K562 (cell line): ENCODE results near the gene DHRS3. TPM values are rescaled to one million over a fixed set of nuclear protein-coding genes. Genes with fewer than 3 reads are reported as not detected.

ENCODE experiments used
- ATAC-seq: fragments of 200-7000 bp; cut with Tn5 transposase; 3 replicates; pipeline ENCODE4 v1.9.1; 2020; ENCODE audit warnings: moderate library complexity
- BruUV-seq: library from RNA; stranded (reverse); fragments of 400-500 nt; replicated peaks from 2 replicates; lab custom pipeline; 2021; lab: Mats Ljungman, UMichigan
- CTCF ChIA-PET: fragments of 300-600 bp; formaldehyde crosslinking; extraction: SDS; loops from one replicate; lab custom pipeline; 2021; ENCODE audit warnings: low intra/inter-chr PET ratio; lab: Yijun Ruan, JAX
- POLR2A ChIA-PET: fragments of 300-600, 350-650 bp; sonication (Branson Sonifier 250); formaldehyde crosslinking; extraction: SDS; loops from one replicate; lab custom pipeline; 2021; ENCODE audit warnings: antibody characterized with exemption, inconsistent platforms; lab: Yijun Ruan, JAX
- DNase-seq, 4 experiments: peaks; one replicate each; pipeline versions ENCODE4 v3.0.0 to v3.0.0-alpha.2; 2011 to 2018; ENCODE audit warnings: low spot score in 3 of 4, mixed read lengths in 3 of 4; ENCODE audit errors: extremely low read depth in 1 of 4
- FAIRE-seq: peaks from 2 replicates; lab custom pipeline; 2011; peaks lifted over from hg19 to GRCh38; lab: Jason Lieb, UNC
- H2AFZ ChIP-seq: 2 replicates; pipeline ENCODE4 v1.6.0; 2011; ENCODE audit warnings: low read depth, low read length, control low read depth, inconsistent platforms
- H3K27ac ChIP-seq: fragments of 200-600 bp; 3 replicates; pipeline ENCODE4 v1.8.0; 2011; ENCODE audit warnings: low read depth, mild to moderate bottlenecking, control low read depth, inconsistent platforms, low read length, moderate library complexity, mixed read lengths; ENCODE audit errors: extremely low read depth
- H3K27me3 ChIP-seq, 2 experiments: fragments of 300-600 bp in 1 of 2; 2 replicates in 1 of 2; 3 replicates in 1 of 2; pipeline versions ENCODE4 v1.6.0 to v1.8.0; 2011; ENCODE audit warnings: inconsistent platforms in 2 of 2, low read length in 2 of 2, mild to moderate bottlenecking in 1 of 2, mixed read lengths in 1 of 2, moderate library complexity in 1 of 2; ENCODE audit not compliant: control insufficient read depth in 2 of 2, insufficient read depth in 2 of 2
- H3K36me3 ChIP-seq: fragments of 300-600 bp; 3 replicates; pipeline ENCODE4 v1.8.0; 2011; ENCODE audit warnings: mild to moderate bottlenecking, low read length, inconsistent platforms; ENCODE audit not compliant: control insufficient read depth, insufficient read depth
- H3K4me1 ChIP-seq, 2 experiments: fragments of 200-600 bp in 1 of 2; replicated peaks in 1 of 2; 2 replicates in 1 of 2; 3 replicates in 1 of 2; pipeline versions ENCODE4 v1.5.1 to v1.8.0; 2011; ENCODE audit warnings: inconsistent platforms in 2 of 2, low read length in 2 of 2, mild to moderate bottlenecking in 1 of 2, mixed read lengths in 1 of 2, moderate library complexity in 1 of 2; ENCODE audit not compliant: control insufficient read depth in 2 of 2, insufficient read depth in 2 of 2
- H3K4me2 ChIP-seq: 2 replicates; pipeline ENCODE4 v1.6.1; 2011; ENCODE audit warnings: low read length, control low read depth, inconsistent platforms, mixed read lengths; ENCODE audit not compliant: insufficient read depth
- H3K4me3 ChIP-seq: fragments of 200-600 bp; sonication (generic), shearing (Covaris generic); 2 replicates; pipeline ENCODE4 v1.5.1; 2016; ENCODE audit warnings: control low read depth, inconsistent platforms
- H3K79me2 ChIP-seq: fragments of 200-600 bp; 3 replicates; pipeline ENCODE4 v1.8.0; 2011; ENCODE audit warnings: low read length, inconsistent platforms; ENCODE audit not compliant: control insufficient read depth, insufficient read depth
- H3K9ac ChIP-seq, 2 experiments: 2 replicates each; pipeline versions ENCODE4 v1.6.0 to v1.6.1; 2011; ENCODE audit warnings: low read depth in 2 of 2, low read length in 2 of 2, control low read depth in 1 of 2, inconsistent platforms in 1 of 2, mild to moderate bottlenecking in 1 of 2, mixed read lengths in 1 of 2; ENCODE audit not compliant: insufficient read depth in 1 of 2
- H3K9me1 ChIP-seq: one replicate; pipeline ENCODE4 v1.6.0; 2011; ENCODE audit warnings: inconsistent platforms, mild to moderate bottlenecking, low read length, moderate library complexity; ENCODE audit not compliant: control insufficient read depth, insufficient read depth
- H3K9me3 ChIP-seq: replicated peaks from 2 replicates; pipeline ENCODE4 v1.5.1; 2011; ENCODE audit warnings: low read depth, low read length, inconsistent platforms; ENCODE audit not compliant: control insufficient read depth, insufficient read depth
- H4K20me1 ChIP-seq: replicated peaks from 2 replicates; pipeline ENCODE4 v1.6.1; 2011; ENCODE audit warnings: low read length, inconsistent platforms, mixed read lengths; ENCODE audit not compliant: control insufficient read depth, insufficient read depth
- CBFA2T2 ChIP-seq: fragments of 450-650 bp; conservative IDR thresholded peaks from 2 replicates; pipeline ENCODE4 v1.6.1; 2017; ENCODE audit warnings: mild to moderate bottlenecking
- CBFB ChIP-seq: sonication (generic); formaldehyde crosslinking; IDR thresholded peaks from 2 replicates; pipeline ENCODE4 v1.4.0; 2020; ENCODE audit warnings: mild to moderate bottlenecking, missing genetic modification reagents
- E2F3 ChIP-seq: fragments of 250-450 bp; sonication (Bioruptor Pico); IDR thresholded peaks from 2 replicates; pipeline ENCODE4 v1.4.0; 2020; ENCODE audit warnings: mild to moderate bottlenecking
- E2F5 ChIP-seq: sonication (generic); formaldehyde crosslinking; IDR thresholded peaks from 2 replicates; pipeline ENCODE4 v1.8.0; 2022; ENCODE audit warnings: mild to moderate bottlenecking, missing genetic modification reagents
- GTF2F1 ChIP-seq: IDR thresholded peaks from 2 replicates; pipeline ENCODE4 v1.6.1; 2011; ENCODE audit warnings: low read depth, low read length, improper control_type of control experiment
- MECOM ChIP-seq: fragments of 250-450 bp; sonication (Bioruptor Pico); IDR thresholded peaks from 2 replicates; pipeline ENCODE4 v1.8.0; 2022; ENCODE audit warnings: inconsistent platforms
- MEIS2 ChIP-seq: fragments of 450-650 bp; IDR thresholded peaks from 2 replicates; pipeline ENCODE4 v1.6.1; 2014; ENCODE audit warnings: mild to moderate bottlenecking; ENCODE audit not compliant: partially characterized antibody
- MNT ChIP-seq, 2 experiments: fragments of 450-650 bp; conservative IDR thresholded peaks; 2 replicates each; pipeline ENCODE4 v1.6.1; 2017; ENCODE audit warnings: mild to moderate bottlenecking in 2 of 2, moderate library complexity in 2 of 2
- MYC ChIP-seq, 2 experiments: fragments of 250-450 bp in 1 of 2; sonication (Bioruptor Pico) in 1 of 2; IDR thresholded peaks; 2 replicates each; pipeline versions ENCODE4 v1.5.1 to v1.6.1; 2012 to 2021; ENCODE audit warnings: low read depth in 2 of 2, borderline replicate concordance in 1 of 2, improper control_type of control experiment in 1 of 2, low read length in 1 of 2, mild to moderate bottlenecking in 1 of 2, moderate library complexity in 1 of 2
- NFYB ChIP-seq: IDR thresholded peaks from 2 replicates; pipeline ENCODE4 v1.6.1; 2011; ENCODE audit warnings: mild to moderate bottlenecking, moderate library complexity; ENCODE audit not compliant: insufficient read length; ENCODE audit errors: extremely low read depth
- POLR2AphosphoS5 ChIP-seq: IDR thresholded peaks from 2 replicates; pipeline ENCODE4 v1.6.1; 2011; ENCODE audit warnings: mild to moderate bottlenecking, low read depth, low read length, moderate library complexity; ENCODE audit not compliant: control insufficient read depth, insufficient read depth
- RBFOX2 ChIP-seq: fragments of 200-400 bp; formaldehyde crosslinking; IDR thresholded peaks from 2 replicates; pipeline ENCODE4 v1.6.1; 2017; ENCODE audit warnings: low read depth, mild to moderate bottlenecking, low read length, moderate library complexity
- TAF1 ChIP-seq: IDR thresholded peaks from 2 replicates; pipeline ENCODE4 v1.6.1; 2011; ENCODE audit warnings: mild to moderate bottlenecking, low read length, moderate library complexity; ENCODE audit not compliant: insufficient read depth, control insufficient read depth, severe bottlenecking; ENCODE audit errors: extremely low read depth
- ZC3H8 ChIP-seq: fragments of 450-650 bp; IDR thresholded peaks from 2 replicates; pipeline ENCODE4 v1.6.1; 2017
- ZNF583 ChIP-seq: fragments of 250-450 bp; sonication (Bioruptor Pico); IDR thresholded peaks from 2 replicates; pipeline ENCODE4 v1.4.0; 2020
- WGBS: fragments of 100-300 bp; shearing (Covaris generic); methylation state at CpG from one replicate; pipeline ENCODE4 v1.1.6; 2016; ENCODE audit warnings: low coverage, mixed read lengths; ENCODE audit not compliant: insufficient coverage; ENCODE audit errors: missing lambda C conversion rate; 5-methylcytosine and 5-hydroxymethylcytosine counted together
- in situ Hi-C: fragments of 300-500 bp; cut with MboI; formaldehyde crosslinking; loops from 4 replicates; pipeline ENCODE4 v1.15.0; 2018; ENCODE audit warnings: inconsistent platforms, mixed read lengths
- intact Hi-C: fragments of 100-400 bp; cut with micrococcal nuclease; formaldehyde crosslinking; loops from 2 replicates; pipeline ENCODE4 v1.14.2; 2022
- polyA plus RNA-seq, 8 experiments: library from polyadenylated mRNA; depleted of rRNA in 4 of 8; stranded (reverse) in 5 of 8; unstranded in 3 of 8; fragments of >200 nt; fragmentation: Nextera tagmentation in 2 of 8; fragmentation: Illumina TruSeq in 1 of 8; extraction: Ambion mirVana in 2 of 8; extraction: Trizol in 1 of 8; gene quantifications; 2 replicates each; pipeline versions ENCODE4 v1.2.1 to v1.2.3, GENCODE V29; 2011 to 2014; ENCODE audit warnings: inconsistent platforms in 1 of 8, missing spikeins in 1 of 8
- total RNA-seq, 7 experiments: library from RNA; depleted of rRNA in 6 of 7; stranded (reverse); fragments of >200 nt in 6 of 7; fragmentation: Illumina TruSeq in 2 of 7; extraction: Trizol in 2 of 7; gene quantifications; 2 replicates each; pipeline versions ENCODE4 v1.2.1 to v1.2.3, GENCODE V29; 2011 to 2021; ENCODE audit warnings: low replicate concordance in 1 of 7
- TF ChIP-seq, protein P1 (sequence below), 2 experiments: IDR thresholded peaks; 2 replicates each; pipeline ENCODE4 v1.6.1; 2011; ENCODE audit warnings: borderline replicate concordance in 1 of 2, control low read depth in 1 of 2, low read depth in 1 of 2, low read length in 1 of 2, mild to moderate bottlenecking in 1 of 2, mixed read lengths in 1 of 2, moderate library complexity in 1 of 2; ENCODE audit not compliant: insufficient read depth in 1 of 2, insufficient read length in 1 of 2, poor library complexity in 1 of 2, severe bottlenecking in 1 of 2; ENCODE audit errors: extremely low read depth in 1 of 2
- TF ChIP-seq, protein P2 (sequence below): fragments of 250-450 bp; sonication (Bioruptor Pico); IDR thresholded peaks from 2 replicates; pipeline ENCODE4 v1.8.0; 2021; ENCODE audit warnings: borderline replicate concordance, mild to moderate bottlenecking, moderate library complexity; ENCODE audit not compliant: poor library complexity, severe bottlenecking

Gene DHRS3
- total and polyA plus RNA-seq, 9 of the 15 experiments (the other 6 are each of a cell fraction or from before 2014, with no cell fraction given), result 21.0 to 116 (median 58.7) TPM

GRCh38 chr1:12548973-12549459 lies 69.0 kb downstream of the DHRS3 start:
- Histone ChIP-seq H4K20me1 (no peaks in the 10 kb centered on the region), H3K79me2 (no peaks in the 10 kb centered on the region), H3K9ac (peak overlapping the region; percentile 60 to 92), H3K4me2 (peak overlapping the region; percentile 72), H3K27me3 (no peaks in the 10 kb centered on the region), H2AFZ (peak overlapping the region; percentile 74), H3K27ac (peak overlapping the region; percentile 75), H3K9me1 (no peaks in the 10 kb centered on the region), H3K4me1 (peaks cover 21 to 55% of the 10 kb centered on the region in 2 experiments), H3K36me3 (no peaks in the 10 kb centered on the region), H3K4me3 (no peak overlapping the region), H3K9me3 (no peaks in the 10 kb centered on the region)
- 18% methylated on average over 25 of the region's 27 CpGs for WGBS
- no TSS peak for BruUV-seq
- ATAC-seq, result peak; percentile 63
- peak; percentile 81 to 89 (median 86) for DNase-seq
- FAIRE-seq, result peak; percentile 60
- in situ Hi-C loops, result no loop called here
- ChIA-PET CTCF (no interaction called here), POLR2A (interaction anchor here (1.0 to 1.4 kb wide), 3 partner anchors 8 to 50 kb away, joined by 3 to 9 read pairs (median 3); no protein-coding TSS in a partner anchor)
- intact Hi-C loops, result no loop called here
- TF ChIP-seq ZNF583 (CRISPR knock-in tag), result peak; percentile 69; the same call in 1 of the 2 replicates
- no peak for TF ChIP-seq ZC3H8
- peak; percentile 20 for TF ChIP-seq TAF1
- 0 out of 2 replicates have a peak, but pooled peaks have one; percentile 29 for TF ChIP-seq E2F3
- TF ChIP-seq MEIS2, result peak; percentile 87
- TF ChIP-seq CBFA2T2, result no peak
- TF ChIP-seq, protein P1, sequence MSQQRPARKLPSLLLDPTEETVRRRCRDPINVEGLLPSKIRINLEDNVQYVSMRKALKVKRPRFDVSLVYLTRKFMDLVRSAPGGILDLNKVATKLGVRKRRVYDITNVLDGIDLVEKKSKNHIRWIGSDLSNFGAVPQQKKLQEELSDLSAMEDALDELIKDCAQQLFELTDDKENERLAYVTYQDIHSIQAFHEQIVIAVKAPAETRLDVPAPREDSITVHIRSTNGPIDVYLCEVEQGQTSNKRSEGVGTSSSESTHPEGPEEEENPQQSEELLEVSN (IDR thresholded peaks at IDR 0.05; ENCODE audit: borderline replicate concordance in 1 of 2, extremely low read depth in 1 of 2, insufficient read depth in 1 of 2, insufficient read length in 1 of 2, low read depth in 1 of 2, low read length in 1 of 2, poor library complexity in 1 of 2, severe bottlenecking in 1 of 2), result peak; percentile 75 to 93
- TF ChIP-seq MNT (conservative IDR thresholded peaks at IDR 0.05), result peak in 1 of 2 experiments; percentile 51
- TF ChIP-seq, protein P2, sequence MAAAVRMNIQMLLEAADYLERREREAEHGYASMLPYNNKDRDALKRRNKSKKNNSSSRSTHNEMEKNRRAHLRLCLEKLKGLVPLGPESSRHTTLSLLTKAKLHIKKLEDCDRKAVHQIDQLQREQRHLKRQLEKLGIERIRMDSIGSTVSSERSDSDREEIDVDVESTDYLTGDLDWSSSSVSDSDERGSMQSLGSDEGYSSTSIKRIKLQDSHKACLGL (CRISPR knock-in tag), result no peak
- TF ChIP-seq CBFB (CRISPR knock-in tag), result no peak
- no peak for TF ChIP-seq NFYB
- TF ChIP-seq GTF2F1, result no peak
- TF ChIP-seq MECOM (CRISPR knock-in tag), result peak; percentile 63
- 0 out of 2 replicates have a peak, but pooled peaks have one; percentile 14 for TF ChIP-seq MYC (IDR thresholded peaks at IDR 0.05; ENCODE audit: low read depth, low read length)
- no peak for TF ChIP-seq MYC (CRISPR knock-in tag; IDR thresholded peaks at IDR 0.05; ENCODE audit: borderline replicate concordance, low read depth)
- TF ChIP-seq POLR2AphosphoS5, result no peak
- TF ChIP-seq RBFOX2, result peak; percentile 68
- no peak for TF ChIP-seq E2F5 (CRISPR knock-in tag)
